PC-9 (cell line): ENCODE measurements around the gene ARMC9. TPM values are rescaled to one million over a fixed set of nuclear protein-coding genes. Genes with fewer than 3 reads are reported as not detected.

Source experiments
- BruUV-seq: library from RNA; stranded (reverse); fragments of 400-500 nt; replicated peaks from 2 replicates; lab custom pipeline; 2021; lab: Mats Ljungman, UMichigan
- CTCF ChIA-PET: fragments of 300-600 bp; sonication (Branson Sonifier 250); formaldehyde crosslinking; loops from one replicate; lab custom pipeline; 2022; ENCODE audit warnings: antibody characterized with exemption; lab: Charles Lee
- POLR2A ChIA-PET: fragments of 300-600 bp; sonication (Branson Sonifier 250); formaldehyde crosslinking; loops from one replicate; lab custom pipeline; 2022; ENCODE audit warnings: antibody characterized with exemption; ENCODE audit not compliant: unreplicated experiment; lab: Charles Lee
- DNase-seq, 2 experiments: peaks; one replicate each; pipeline versions ENCODE4 v3.0.0 to v3.0.0-alpha.2; 2015 to 2022; ENCODE audit warnings: mixed read lengths in 1 of 2
- H2AFZ ChIP-seq: fragments of 200-600 bp; sonication (generic); 2 replicates; pipeline ENCODE4 v1.8.1; 2017; ENCODE audit warnings: antibody characterized with exemption
- H3F3A ChIP-seq: fragments of 200-600 bp; sonication (generic); 2 replicates; pipeline ENCODE4 v1.8.1; 2017; ENCODE audit warnings: antibody characterized with exemption, mild to moderate bottlenecking, low read depth; ENCODE audit not compliant: insufficient read depth
- H3K27ac ChIP-seq: fragments of 200-600 bp; sonication (generic); 2 replicates; pipeline ENCODE4 v1.6.1; 2016; ENCODE audit warnings: mixed run types
- H3K27me3 ChIP-seq: fragments of 200-600 bp; sonication (generic); 2 replicates; pipeline ENCODE4 v1.6.1; 2016; ENCODE audit warnings: low read depth, mixed run types; ENCODE audit not compliant: insufficient read depth
- H3K36me3 ChIP-seq: fragments of 200-600 bp; sonication (generic); 2 replicates; pipeline ENCODE4 v1.6.1; 2016; ENCODE audit warnings: low read depth, mixed run types
- H3K4me1 ChIP-seq: fragments of 200-600 bp; sonication (generic); replicated peaks from 2 replicates; pipeline ENCODE4 v1.6.1; 2016; ENCODE audit warnings: mixed run types; ENCODE audit not compliant: insufficient read depth
- H3K4me2 ChIP-seq: fragments of 200-600 bp; sonication (generic); 2 replicates; pipeline ENCODE4 v1.6.1; 2017; ENCODE audit warnings: mixed run types
- H3K4me3 ChIP-seq: fragments of 200-600 bp; sonication (generic); 2 replicates; pipeline ENCODE4 v1.6.1; 2016; ENCODE audit warnings: mixed run types
- H3K79me2 ChIP-seq: fragments of 200-600 bp; sonication (generic); 2 replicates; pipeline ENCODE4 v1.6.1; 2017; ENCODE audit warnings: low read depth, mixed run types
- H3K9me2 ChIP-seq: fragments of 200-600 bp; sonication (generic); 2 replicates; pipeline ENCODE4 v1.8.1; 2017; ENCODE audit warnings: mild to moderate bottlenecking; ENCODE audit not compliant: insufficient read depth
- H3K9me3 ChIP-seq: fragments of 200-600 bp; sonication (generic); 2 replicates; pipeline ENCODE4 v1.8.1; 2016; ENCODE audit warnings: low read depth; ENCODE audit not compliant: insufficient read depth
- H4K20me1 ChIP-seq: fragments of 200-600 bp; sonication (generic); 2 replicates; pipeline ENCODE4 v1.8.1; 2017; ENCODE audit not compliant: insufficient read depth
- CTCF ChIP-seq: fragments of 200-600 bp; sonication (generic); conservative IDR thresholded peaks from 2 replicates; pipeline ENCODE4 v1.6.1; 2017; ENCODE audit warnings: mixed run types, antibody characterized with exemption, mild to moderate bottlenecking, moderate library complexity
- EZH2 ChIP-seq: fragments of 200-600 bp; sonication (generic); IDR thresholded peaks from 2 replicates; pipeline ENCODE4 v1.8.0; 2017; ENCODE audit warnings: antibody characterized with exemption, low read depth
- intact Hi-C: fragments of 100-400 bp; cut with micrococcal nuclease; formaldehyde crosslinking; loops from one replicate; pipeline ENCODE4 v1.10.0; 2022; ENCODE audit not compliant: unreplicated experiment
- total RNA-seq: library from RNA; stranded (reverse); gene quantifications from 2 replicates; pipeline ENCODE4 v1.2.3, GENCODE V29; 2021

The ARMC9 gene
- total RNA-seq, 1 experiment from 2014 or later, result 23.4 TPM

GRCh38 chr2:231378026-231378722, 179.7 kb downstream of the ARMC9 start:
- peak; percentile 72 to 84 for DNase-seq
- TF ChIP-seq CTCF, result no peak
- no peak for TF ChIP-seq EZH2
- Histone ChIP-seq H3K27me3 (no peaks in the 10 kb centered on the region), H4K20me1 (no peaks in the 10 kb centered on the region), H3K4me1 (peaks cover 53% of the 10 kb centered on the region), H3K9me3 (no peaks in the 10 kb centered on the region), H3K36me3 (no peaks in the 10 kb centered on the region), H3K4me3 (no peak overlapping the region), H3K27ac (peak overlapping the region; percentile 68), H3F3A (peaks cover 24% of the 10 kb centered on the region; the same call in 1 of the 2 replicates), H3K4me2 (peak overlapping the region; percentile 69), H2AFZ (peak overlapping the region; percentile 65; the same call in 1 of the 2 replicates), H3K9me2 (no peaks in the 10 kb centered on the region), H3K79me2 (no peaks in the 10 kb centered on the region)
- BruUV-seq, result no TSS peak
- intact Hi-C loops, result loop anchor here (1.0 kb wide), 1 partner anchor 13 kb away; no protein-coding TSS in a partner anchor
- POLR2A ChIA-PET, result interaction anchor here (0.5 kb wide), 1 partner anchor 22 kb away, joined by 9 read pairs; no protein-coding TSS in a partner anchor
- CTCF ChIA-PET, result no interaction called here

- H3K4me1 ChIP-seq, result peaks cover 43% of the 10 kb centered on the region
- TF ChIP-seq CTCF, result no peak
- no peak for TF ChIP-seq EZH2
- H3K9me3 ChIP-seq, result no peaks in the 10 kb centered on the region
- no TSS peak for BruUV-seq
- no peaks in the 10 kb centered on the region for H4K20me1 ChIP-seq
- POLR2A ChIA-PET, result no interaction called here
- H3K79me2 ChIP-seq, result no peaks in the 10 kb centered on the region
- H3K27me3 ChIP-seq, result no peaks in the 10 kb centered on the region
- no peak overlapping the region for H2AFZ ChIP-seq
- H3F3A ChIP-seq, result peaks cover 24% of the 10 kb centered on the region; the same call in 1 of the 2 replicates
- no peaks in the 10 kb centered on the region for H3K36me3 ChIP-seq
- H3K9me2 ChIP-seq, result no peaks in the 10 kb centered on the region
- H3K27ac ChIP-seq, result peak overlapping the region; percentile 68
- DNase-seq, result peak; percentile 50 to 65
- CTCF ChIA-PET, result no interaction called here
- no peak overlapping the region for H3K4me2 ChIP-seq
- intact Hi-C loops, result no loop called here
- no peak overlapping the region for H3K4me3 ChIP-seq
Measured at GRCh38 chr2:231379266-231380215, 181.1 kb downstream of the ARMC9 start.

- Histone ChIP-seq H3K27me3 (no peaks in the 10 kb centered on the region), H3K4me3 (no peak overlapping the region), H3K27ac (no peak overlapping the region), H3F3A (peaks cover 25% of the 10 kb centered on the region; the same call in 1 of the 2 replicates), H3K4me2 (no peak overlapping the region), H3K9me2 (no peaks in the 10 kb centered on the region), H3K36me3 (no peaks in the 10 kb centered on the region), H4K20me1 (no peaks in the 10 kb centered on the region), H2AFZ (no peak overlapping the region), H3K4me1 (peaks cover 43% of the 10 kb centered on the region), H3K79me2 (no peaks in the 10 kb centered on the region), H3K9me3 (no peaks in the 10 kb centered on the region; the same call in 1 of the 2 replicates)
- no TSS peak for BruUV-seq
- TF ChIP-seq EZH2 (no peak), CTCF (no peak)
- ChIA-PET CTCF (no interaction called here), POLR2A (no interaction called here)
- DNase-seq, result no peak
- intact Hi-C loops, result no loop called here
Measured at GRCh38 chr2:231380307-231380706, 181.9 kb downstream of the ARMC9 start.
